ENCODE measurements around the gene GABRP. TPM values are rescaled to one million over a fixed set of nuclear protein-coding genes. Genes with fewer than 3 reads are reported as not detected.
"Not testable (repeated sequence)": the region's sequence is repeated elsewhere in the genome, so short reads cannot be mapped to it uniquely, and the experiment has no call there.

Gene GABRP
- polyA plus RNA-seq, 5 donors: 0.68 to 1.3 (median 1.2) TPM

DNA sequence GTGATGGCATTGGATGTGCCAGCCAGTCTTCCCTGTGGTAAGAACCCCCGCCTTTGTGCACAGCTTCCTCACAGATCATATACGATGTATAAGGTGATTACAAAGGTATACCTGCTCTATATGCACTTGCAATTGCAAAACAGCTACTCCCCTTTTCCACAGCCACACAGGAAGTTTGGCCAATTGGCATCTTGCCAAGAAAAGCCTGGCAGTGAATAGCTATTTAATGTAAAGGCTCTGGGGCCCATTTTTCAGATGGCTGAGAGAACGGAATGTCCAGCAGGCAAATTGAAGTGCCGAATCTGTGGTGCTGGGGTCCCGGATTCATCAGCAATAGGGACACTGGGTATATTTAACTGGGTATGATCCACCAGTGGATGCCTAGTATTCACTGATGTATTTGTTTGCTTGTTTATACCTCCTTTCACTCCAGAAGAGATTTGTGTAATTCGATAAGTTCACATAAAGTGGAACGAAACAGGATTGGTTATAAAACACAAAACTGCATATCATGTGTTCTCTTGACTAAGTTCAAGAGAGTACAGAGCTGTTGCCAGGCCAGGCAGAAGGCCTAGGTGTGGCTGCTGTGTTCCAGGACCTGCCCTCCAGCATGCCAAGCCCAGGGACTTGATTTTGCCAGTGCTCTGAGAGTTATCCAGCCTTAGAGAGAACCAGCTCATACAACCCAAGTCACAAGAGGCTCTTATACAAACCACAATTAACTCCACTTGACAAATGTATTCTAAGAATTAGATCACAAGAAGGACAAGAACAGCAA lies 27.7 kb upstream of the GABRP start:
- no peak for DNase-seq

DNA sequence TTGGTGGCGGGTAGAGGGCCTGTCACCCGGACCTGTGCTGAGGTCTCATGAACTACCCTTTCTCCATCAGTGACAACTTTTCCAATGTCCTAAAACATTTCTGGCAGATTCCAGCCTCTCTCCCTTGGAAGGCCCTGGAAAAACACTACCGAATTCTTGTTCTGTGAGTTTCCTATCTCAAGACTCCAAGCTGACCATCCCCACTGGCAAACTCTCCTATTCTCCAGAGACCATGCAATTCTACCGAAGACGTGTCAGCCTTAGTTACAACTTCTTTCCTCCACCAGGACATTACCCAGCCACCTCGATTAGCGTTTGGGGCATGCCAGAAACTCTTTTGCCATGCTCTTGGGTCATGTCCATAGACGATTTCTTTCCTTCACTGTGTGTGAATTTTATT lies 26.8 kb upstream of the GABRP start:
- DNase-seq: no peak

DNA sequence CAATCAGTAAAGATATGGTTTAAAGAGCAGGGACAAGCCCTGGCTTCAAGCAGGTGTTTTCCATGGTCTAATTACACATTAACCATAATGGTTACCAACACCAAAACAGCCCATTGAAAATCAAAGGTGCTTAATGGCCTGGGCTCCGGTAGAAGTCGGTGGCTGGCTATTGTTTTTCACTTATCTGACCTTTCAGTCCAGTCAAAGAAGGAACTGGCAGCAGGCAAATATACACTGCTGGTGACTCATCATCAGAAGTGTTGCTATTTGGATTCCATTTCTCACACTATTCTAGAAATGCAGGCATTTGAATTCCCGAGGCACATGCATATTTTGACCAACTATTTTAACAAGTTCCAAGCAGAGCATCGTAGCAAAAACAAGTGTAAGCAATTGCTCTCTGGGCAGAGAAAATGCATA lies 26.3 kb upstream of the GABRP start:
- no peak for DNase-seq

DNA sequence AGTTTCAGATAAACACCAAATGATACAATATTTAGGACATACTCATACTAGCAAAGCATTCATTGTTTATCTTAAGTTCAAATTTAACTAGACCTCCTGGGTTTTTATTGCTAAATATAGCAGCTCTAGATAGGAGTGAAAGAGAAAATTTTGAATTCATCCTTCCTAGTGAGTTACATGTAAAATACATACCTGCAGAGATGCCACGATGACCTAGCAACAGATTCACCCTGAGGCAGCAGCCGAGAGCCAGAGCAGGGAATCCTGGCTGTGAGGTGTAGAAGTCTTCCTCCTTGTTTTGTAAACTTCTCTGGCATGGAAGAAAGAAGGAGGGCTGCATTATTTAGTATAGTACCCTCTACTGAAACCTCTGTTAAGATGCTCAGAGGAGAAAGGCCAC lies 25.9 kb upstream of the GABRP start:
- no peak for DNase-seq

DNA sequence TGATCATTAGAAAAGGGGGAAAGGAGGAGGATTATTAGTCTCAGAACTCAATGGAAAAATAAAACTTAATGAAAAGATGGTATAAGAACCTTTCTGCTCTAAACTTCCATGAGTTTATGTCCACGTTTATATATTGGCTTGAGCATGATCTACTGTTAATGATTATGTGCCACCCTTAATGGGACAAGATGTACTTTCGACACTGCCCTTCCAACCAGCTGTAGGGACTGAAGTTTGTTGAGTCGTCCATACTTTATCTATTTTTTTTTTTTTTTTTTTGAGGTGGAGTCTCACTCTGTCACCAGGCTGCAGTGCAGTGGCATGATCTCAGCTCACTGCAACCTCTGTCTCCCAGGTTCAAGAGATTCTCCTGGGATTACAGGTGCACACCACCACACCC lies 25.0 kb upstream of the GABRP start:
- no peak for DNase-seq

DNA sequence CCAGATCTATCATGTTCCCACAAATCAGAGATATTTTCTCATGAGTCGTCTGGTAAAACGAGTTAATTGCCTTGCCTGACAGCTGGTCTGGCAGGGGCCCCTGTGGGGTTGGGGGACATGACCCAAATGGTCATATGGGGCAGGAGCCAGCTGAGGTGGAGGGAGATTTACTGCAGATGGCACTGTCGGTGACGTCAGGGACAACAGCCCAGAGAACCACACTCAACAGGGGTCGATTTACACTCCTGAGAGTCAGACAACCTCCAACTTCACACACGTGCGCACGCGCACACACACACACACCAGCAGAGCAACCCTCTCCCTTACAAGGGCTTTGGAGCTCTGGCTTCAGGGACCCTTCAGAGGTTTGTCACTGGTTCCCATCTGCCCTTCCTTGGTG lies 23.4 kb upstream of the GABRP start:
- DNase-seq: no peak

DNA sequence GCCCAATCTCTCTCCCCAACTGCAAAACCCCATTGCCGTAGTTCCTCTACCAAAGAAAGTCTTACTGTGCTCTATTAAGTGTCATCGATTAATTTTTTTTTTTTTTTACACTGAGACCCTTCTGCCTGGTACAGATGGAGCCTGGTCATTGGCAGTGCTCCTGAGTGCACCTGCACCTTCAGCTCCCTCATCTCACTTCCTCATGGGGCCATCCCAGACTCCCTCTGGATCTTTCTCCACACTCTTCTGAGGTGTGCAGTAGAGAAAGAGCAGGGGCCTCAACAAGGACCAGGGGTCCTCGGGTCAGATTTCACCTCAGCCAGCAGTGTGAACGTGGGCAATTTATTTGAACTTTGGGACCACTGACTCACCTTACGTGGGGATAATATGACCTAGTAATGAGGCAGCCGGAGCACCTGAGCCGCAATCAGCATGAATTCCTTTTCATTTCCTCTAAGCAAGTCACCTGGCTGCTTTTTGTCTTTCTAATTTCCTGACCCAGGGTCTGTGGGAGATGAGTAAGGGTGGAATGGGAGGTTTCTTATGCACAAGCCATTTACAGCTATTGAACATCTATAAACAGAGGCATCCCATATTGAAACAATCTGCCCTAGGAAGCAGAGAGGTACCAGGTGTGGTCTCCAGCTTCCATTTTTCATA lies 22.3 kb upstream of the GABRP start:
- DNase-seq: no peak

DNA sequence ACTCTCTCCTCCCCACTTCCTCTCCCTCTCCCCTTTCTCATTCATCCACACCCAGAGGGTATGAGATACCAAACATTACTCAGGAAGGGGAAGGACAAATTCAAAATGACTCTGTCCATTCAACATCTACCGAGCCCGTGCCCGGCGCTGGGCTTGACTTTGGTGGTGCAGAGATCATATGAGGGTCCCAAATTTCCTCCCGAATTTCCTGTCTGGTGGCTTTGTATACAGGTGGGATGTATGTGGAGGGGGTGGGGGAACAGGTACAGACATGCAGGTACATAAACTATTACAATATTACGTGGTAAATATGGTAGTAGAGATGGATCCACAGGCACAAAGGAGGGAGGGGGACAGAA lies 21.8 kb upstream of the GABRP start:
- DNase-seq: no peak

DNA sequence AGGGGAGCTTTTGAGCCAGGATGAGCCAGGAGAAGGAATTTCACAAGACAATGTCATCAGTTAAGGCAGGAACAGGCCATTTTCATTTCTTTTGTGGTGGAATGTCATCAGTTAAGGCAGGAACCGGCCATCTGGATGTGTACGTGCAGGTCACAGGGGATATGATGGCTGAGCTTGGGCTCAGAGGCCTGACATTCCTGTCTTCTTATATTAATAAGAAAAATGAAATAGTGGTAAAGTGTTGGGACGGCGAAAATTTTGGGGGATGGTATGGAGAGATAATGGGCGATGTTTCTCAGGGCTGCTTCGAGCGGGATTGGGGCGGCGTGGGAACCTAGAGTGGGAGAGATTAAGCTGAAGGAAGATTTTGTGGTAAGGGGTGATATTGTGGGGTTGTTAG lies 21.2 kb upstream of the GABRP start:
- not testable (repeated sequence) for DNase-seq

DNA sequence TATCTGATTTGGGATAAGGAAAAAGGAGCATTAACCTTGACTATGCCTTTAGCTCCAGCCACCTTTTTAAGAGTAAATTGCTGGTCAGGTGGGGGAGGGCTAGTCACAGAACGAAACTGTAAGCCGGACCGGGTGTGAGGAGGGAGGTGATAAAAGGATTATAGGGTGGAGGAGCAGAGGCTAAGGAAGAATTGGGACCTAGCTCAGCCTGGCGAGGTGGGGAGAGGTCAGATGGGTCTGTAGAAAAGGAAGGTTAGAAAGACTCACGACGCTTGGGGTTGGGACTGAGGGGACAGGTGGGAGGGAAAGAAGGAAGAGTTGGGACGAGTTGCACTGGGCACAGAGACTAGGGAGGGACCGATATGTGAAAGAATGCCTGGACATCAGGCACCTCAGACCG lies 17.7 kb upstream of the GABRP start:
- not testable (repeated sequence) for DNase-seq

DNA sequence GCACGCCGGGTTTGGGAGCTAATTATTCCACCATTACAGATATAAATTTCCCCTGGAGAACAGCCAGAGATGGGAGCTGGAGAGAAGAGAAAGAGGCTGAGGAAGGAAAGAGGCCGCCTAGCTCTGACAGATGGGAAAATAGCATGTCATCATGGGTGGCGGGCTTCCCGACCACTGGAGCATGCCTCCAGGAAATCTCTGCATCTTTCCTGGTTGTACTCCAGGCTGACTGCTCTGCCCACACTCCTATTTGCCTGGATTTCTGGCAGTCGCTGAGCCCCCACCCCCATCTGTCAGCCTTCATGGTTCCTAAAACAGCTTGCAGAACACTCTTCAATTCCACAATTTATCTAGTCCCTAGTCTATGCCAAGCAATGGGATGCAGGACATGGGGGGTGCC lies 14.3 kb upstream of the GABRP start:
- DNase-seq: no peak

DNA sequence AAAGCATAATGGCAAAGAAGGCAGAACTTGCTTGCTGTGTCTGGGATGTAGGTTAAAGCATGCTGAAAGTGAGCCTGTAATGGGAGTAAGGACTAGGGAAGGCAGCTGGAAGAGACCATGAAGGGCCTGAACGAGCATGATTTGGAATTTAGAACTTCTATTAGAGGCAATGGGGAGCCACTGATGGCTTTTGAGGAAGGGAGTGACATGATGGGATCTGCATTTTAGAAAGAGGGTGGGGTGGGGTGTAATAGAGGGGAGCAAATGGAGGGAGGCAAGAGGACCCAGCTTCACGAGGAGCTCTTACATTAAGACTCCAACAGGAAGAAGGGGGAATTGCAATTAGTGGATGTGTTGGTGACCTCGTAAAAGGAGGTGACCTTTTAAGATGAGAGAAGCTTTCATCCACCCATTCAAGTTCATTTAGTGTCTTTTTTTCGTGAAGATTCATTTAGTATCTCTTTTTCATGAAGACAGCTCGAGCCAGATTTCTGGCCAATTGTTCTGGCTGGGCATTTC lies 13.6 kb upstream of the GABRP start:
- DNase-seq: no peak

DNA sequence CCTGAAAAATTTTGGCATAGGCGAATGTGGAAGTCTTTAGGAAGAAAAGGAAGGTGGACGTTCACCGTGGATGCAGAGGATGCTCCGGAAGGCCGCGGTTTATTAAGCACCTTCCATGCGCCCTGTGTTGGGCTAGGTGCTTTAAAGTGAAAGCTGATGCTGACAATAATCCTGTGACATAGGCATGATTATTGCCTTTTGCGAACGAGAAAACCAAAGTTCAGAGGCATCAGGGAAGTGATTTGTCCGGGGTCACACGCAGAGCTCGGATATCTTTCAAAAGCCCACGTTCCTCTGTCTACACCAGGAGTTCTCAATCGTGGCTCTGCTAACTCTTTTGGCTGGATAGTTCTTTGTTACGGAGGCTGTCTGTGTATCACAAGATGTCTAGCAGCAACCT lies 12.0 kb upstream of the GABRP start:
- DNase-seq: no peak

DNA sequence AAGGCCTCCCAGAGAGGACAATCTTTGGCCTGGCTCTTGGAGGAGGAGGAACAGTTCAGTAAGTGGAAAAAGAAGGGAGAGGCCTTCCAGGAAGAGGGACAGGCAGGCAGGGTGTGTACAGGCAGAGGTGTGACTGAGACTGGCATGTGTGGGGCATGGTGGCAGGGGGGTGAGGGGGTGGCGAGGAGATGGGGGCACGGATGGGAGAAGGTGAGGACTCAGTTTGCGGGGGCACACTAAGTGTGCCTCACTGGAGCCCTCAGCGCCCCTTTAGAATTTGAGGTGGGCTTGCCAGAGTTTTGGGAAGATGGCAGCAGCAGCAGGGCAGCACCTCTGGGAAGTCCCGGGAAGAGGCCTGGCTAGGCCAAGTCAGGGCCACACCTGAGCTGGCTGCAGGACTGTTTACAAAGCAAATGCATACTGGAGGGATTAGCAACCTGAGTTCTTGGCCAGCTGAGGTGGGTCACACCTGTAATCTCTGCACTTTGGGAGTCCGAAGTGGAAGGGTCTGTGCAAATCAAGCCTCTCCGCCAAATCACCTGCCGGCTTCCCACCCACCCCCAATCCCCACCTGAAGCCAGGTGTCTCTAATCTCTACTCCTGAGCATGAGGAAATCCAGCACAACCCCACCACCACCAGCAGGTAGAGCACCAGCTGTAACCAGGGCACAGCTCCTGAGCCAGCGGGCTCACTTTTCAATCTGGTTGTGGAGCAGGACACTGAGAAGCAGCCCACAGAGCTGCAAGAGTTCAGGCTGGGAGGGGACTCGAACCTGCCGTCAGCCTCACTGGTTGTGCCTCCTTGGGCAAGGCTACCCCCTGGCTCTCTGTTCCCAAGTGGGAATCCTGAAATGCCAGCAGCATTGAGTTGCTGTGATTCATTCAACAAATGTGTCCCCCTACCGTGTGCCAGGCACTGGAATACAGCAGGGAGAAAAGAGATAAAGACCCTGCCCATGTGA lies 10.2 kb upstream of the GABRP start:
- DNase-seq: no peak

DNA sequence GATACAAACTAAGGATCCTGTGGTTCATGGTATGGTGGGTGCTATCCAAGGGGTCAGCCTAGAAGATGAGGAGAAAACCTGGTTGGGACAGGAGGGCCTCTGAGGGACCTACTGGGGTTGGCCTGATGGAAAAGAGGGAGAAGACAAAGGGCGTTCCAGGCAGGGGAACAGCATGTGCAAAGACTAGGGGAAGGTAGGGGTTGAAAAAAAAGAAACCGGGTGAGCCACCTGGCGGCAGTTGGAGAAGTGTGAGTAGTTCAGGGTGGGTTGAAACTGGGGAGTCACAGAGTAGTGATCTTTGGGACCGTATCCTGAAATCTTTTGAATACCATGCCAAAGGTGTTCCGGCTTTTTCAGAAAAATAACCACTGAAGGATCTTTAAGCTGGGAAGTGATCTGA lies 8.7 kb upstream of the GABRP start:
- DNase-seq: no peak

DNA sequence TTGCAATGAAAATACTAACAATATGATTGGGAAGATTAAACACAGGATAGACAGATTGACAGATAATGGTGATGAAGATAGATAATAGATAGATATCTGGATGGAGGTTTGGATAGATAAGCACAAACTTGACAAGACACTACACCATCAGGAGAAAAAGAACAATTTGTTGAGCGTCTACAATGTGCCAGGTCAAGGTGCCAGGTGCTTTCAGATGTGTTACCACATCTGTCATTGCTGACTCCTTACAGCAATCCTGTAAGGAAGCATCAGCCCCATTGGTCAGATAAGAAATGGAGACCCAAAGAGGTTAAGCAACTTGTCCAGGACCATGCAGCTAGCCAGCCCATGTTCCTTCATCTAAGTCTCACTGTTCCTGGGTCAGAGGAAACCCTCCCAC lies 1.6 kb upstream of the GABRP start:
- no peak for DNase-seq

DNA sequence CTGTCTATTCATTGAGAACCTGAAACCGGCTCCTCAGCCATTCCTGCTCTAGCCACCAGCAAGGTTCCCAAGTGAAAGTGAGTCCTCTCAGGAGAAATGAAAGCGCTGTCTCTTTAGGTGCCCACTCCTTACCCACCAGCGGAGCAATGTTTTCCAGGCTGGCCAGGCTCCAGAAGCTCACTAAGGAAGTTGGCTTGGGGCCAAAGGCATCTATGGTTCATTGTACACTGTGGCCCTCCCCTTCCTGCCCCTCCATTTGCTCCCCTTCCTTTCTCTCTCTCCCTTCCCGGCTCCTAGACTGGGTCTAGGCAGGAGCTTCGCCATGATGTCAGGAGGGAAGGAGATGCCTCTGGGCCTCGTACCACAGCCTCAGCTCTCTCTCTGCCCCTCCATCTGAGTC lies 1.1 kb upstream of the GABRP start:
- no peak for DNase-seq

DNA sequence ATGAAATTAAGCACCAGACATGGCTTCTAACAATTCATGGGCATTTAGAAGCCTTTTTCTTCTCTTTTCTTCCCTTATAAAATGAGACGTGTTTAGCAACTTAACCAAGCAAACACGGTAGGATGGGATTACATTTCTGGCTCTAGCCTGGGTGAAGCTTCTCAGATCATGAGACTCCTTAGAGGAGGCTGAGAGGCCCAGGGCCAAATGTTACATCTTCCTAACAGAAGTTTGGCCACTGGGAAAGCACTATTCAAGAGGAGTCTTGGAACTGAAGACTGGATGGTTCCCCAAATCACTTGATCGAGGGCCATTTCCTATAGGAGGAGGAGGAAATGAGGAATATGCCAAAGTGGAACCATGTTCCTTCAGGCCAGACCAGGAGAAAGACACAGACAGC lies 1.9 kb downstream of the GABRP start:
- no peak for DNase-seq

DNA sequence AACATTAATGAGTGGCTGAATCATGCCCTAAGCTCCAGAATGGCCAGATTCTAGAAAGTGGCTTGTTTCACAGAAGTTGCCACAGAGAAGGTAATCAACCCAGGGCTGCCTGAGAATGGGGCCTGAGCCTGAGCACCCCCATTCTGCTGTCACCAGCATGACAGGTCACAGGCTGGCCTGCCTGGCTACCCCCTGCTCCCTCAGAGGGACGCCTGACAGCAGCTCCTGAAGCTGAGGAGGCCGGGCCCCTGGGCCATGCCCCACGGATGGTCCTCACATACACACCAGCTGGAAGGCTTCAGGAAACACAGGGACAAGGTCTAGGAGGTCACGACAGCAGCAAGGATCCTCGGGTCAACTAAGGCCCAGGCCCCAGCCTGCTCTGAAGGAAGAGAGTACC lies 3.7 kb downstream of the GABRP start:
- DNase-seq: no peak

DNA sequence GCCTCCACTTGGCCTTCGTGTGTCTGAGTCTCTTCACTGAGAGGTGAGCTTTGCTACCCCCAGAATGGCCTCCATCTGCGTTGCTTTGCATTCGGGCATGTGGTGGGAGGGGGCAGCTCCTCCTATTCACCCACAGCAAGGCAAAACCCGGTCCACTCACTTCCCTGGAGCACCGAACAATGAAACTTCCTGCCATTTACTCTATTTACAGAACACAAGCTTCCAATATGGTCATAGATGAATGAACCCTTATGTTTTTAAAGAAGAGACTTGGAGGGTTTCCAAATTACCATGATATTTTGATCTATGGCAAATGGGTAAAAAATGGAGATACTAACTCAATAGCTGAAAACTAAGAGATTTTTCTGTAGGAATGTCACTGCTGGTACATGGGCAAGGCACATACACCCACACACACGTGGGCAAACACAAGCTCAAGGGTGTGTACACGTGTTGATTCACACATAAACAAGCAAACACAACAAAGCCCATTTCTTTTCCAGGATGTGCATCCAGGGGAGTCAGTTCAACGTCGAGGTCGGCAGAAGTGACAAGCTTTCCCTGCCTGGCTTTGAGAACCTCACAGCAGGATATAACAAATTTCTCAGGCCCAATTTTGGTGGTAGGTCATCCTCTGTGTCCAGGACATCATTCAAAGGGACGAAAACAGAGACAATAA lies 5.2 kb downstream of the GABRP start:
- DNase-seq: no peak

DNA sequence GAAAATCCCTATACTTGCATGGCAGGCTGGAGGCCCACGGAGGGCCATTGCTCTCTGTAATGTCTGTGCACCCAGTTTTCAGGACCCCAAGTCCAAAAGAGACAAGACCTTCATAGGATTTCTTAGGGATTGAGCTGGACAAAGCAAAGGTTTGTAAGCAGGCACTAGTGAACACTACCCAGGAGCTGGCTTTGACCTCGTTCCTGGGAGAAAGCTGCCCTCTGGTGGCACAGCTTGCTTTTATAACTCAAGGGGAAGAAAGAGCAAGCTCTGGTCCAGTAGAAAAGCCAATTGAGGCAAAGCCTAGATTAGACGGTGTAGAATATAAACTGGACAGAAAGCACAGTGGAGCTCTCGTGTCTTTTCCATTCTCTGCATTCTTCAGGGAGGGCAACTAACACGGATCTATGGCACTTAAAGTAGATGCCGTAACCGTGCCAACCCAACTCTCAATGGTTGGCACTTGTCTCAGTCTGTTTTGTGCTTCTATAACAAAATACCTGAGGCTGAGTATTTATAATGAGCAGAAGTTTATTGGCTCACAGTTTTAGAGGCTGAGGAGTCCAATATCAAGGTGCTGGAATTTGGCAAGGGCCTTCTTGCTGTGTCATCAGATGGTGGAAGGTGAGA lies 7.9 kb downstream of the GABRP start:
- peak; percentile 39 to 61 for DNase-seq

All from right lung (tissue), 5 donors.